HG02973 (cell line): ENCODE data around the gene KHNYN.
"Not testable (repeated sequence)": the region's sequence is repeated elsewhere in the genome, so short reads cannot be mapped to it uniquely, and the experiment has no call there.

Source experiments
- ATAC-seq: cut with Tn5 transposase; IDR thresholded peaks from one replicate; pipeline ENCODE4 v1.9.1; 2021; ENCODE audit warnings: moderate library complexity; ENCODE audit not compliant: unreplicated experiment

KHNYN gene

GRCh38 chr14:24465805-24466204 is 36.1 kb downstream of the KHNYN start:
- ATAC-seq, result no peak

- ATAC-seq, result not testable (repeated sequence)
Observed at GRCh38 chr14:24470450-24470849, 40.7 kb downstream of the KHNYN start.

GRCh38 chr14:24473211-24473610 is 43.5 kb downstream of the KHNYN start:
- ATAC-seq, result no peak

- ATAC-seq, result no peak
Observed at GRCh38 chr14:24475261-24475660, 45.5 kb downstream of the KHNYN start.

- ATAC-seq, result not testable (repeated sequence)
Observed at GRCh38 chr14:24479999-24480398, 50.2 kb downstream of the KHNYN start.

- no peak for ATAC-seq
Observed at GRCh38 chr14:24481622-24482324, 52.0 kb downstream of the KHNYN start.

GRCh38 chr14:24482699-24483303 is 53.0 kb downstream of the KHNYN start:
- not testable (repeated sequence) for ATAC-seq

GRCh38 chr14:24483604-24484252 is 54.0 kb downstream of the KHNYN start:
- ATAC-seq, result no peak
